UCSD-AML1 (cell line): ENCODE data around the gene CIRBP.
"Not testable (repeated sequence)": the region's sequence is repeated elsewhere in the genome, so short reads cannot be mapped to it uniquely, and the experiment has no call there.

ENCODE experiments used
- DNase-seq: peaks from one replicate; lab custom pipeline; 2025; ENCODE audit not compliant: unreplicated experiment; lab: John Stamatoyannopoulos, UW

CIRBP gene

GRCh38 chr19:1290196-1290702 lies 21.1 kb downstream of the CIRBP start:
- no peak for DNase-seq

- DNase-seq = no peak
Measured at GRCh38 chr19:1290703-1291651, 21.8 kb downstream of the CIRBP start.

- DNase-seq = no peak
Measured at GRCh38 chr19:1291761-1292418, 22.8 kb downstream of the CIRBP start.

- DNase-seq = no peak
Measured at GRCh38 chr19:1292419-1293151, 23.5 kb downstream of the CIRBP start.

- no peak for DNase-seq
Measured at GRCh38 chr19:1293782-1294604, 24.9 kb downstream of the CIRBP start.

- no peak for DNase-seq
Measured at GRCh38 chr19:1294688-1295087, 25.6 kb downstream of the CIRBP start.

GRCh38 chr19:1295169-1296012 lies 26.3 kb downstream of the CIRBP start:
- DNase-seq = no peak

- DNase-seq = no peak
Measured at GRCh38 chr19:1296078-1296477, 26.9 kb downstream of the CIRBP start.

GRCh38 chr19:1296575-1297271 lies 27.6 kb downstream of the CIRBP start:
- DNase-seq = no peak

- no peak for DNase-seq
Measured at GRCh38 chr19:1298235-1298634, 29.1 kb downstream of the CIRBP start.

GRCh38 chr19:1299801-1300200 lies 30.7 kb downstream of the CIRBP start:
- no peak for DNase-seq

- DNase-seq = no peak
Measured at GRCh38 chr19:1300744-1301490, 31.8 kb downstream of the CIRBP start.

GRCh38 chr19:1302533-1303239 lies 33.6 kb downstream of the CIRBP start:
- no peak for DNase-seq

- DNase-seq = no peak
Measured at GRCh38 chr19:1304197-1304924, 35.2 kb downstream of the CIRBP start.

- DNase-seq = not testable (repeated sequence)
Measured at GRCh38 chr19:1305354-1305753, 36.2 kb downstream of the CIRBP start.

- DNase-seq = peak; percentile 20
Measured at GRCh38 chr19:1307320-1307719, 38.2 kb downstream of the CIRBP start.

GRCh38 chr19:1307755-1308303 lies 38.7 kb downstream of the CIRBP start:
- DNase-seq = no peak
